Nephron (organoid): ENCODE measurements around the gene TGDS.
A peak's percentile ranks its signal among the peaks of the same experiment; 100 is the strongest.

Source experiments
- H3K27ac Mint-ChIP-seq, 3 experiments: 2 replicates each; pipeline ENCODE4 v1.8.0; 2020; ENCODE audit warnings: mixed read lengths in 3 of 3, mild to moderate bottlenecking in 2 of 3, moderate library complexity in 1 of 3
- H3K27me3 Mint-ChIP-seq: 2 replicates; pipeline ENCODE4 v1.8.0; 2021; ENCODE audit warnings: low read depth, mild to moderate bottlenecking, moderate library complexity, mixed read lengths
- H3K36me3 Mint-ChIP-seq: 2 replicates; pipeline ENCODE4 v1.8.0; 2020; ENCODE audit warnings: low read depth, mixed read lengths
- H3K4me1 Mint-ChIP-seq: 2 replicates; pipeline ENCODE4 v1.8.0; 2020; ENCODE audit warnings: mixed read lengths
- H3K4me3 Mint-ChIP-seq, 3 experiments: 2 replicates each; pipeline ENCODE4 v1.8.0; 2020; ENCODE audit warnings: mild to moderate bottlenecking in 3 of 3, mixed read lengths in 3 of 3, moderate library complexity in 2 of 3
- H3K9me3 Mint-ChIP-seq: 2 replicates; pipeline ENCODE4 v1.8.0; 2020; ENCODE audit warnings: mixed read lengths
- TF ChIP-seq, protein P1 (sequence below), 3 experiments: fragments of 200-600 bp; sonication (generic); IDR thresholded peaks; one replicate each; pipeline ENCODE4 v1.5.0; 2021; ENCODE audit warnings: antibody characterized with exemption in 3 of 3; ENCODE audit not compliant: unreplicated experiment in 3 of 3

The TGDS gene

DNA sequence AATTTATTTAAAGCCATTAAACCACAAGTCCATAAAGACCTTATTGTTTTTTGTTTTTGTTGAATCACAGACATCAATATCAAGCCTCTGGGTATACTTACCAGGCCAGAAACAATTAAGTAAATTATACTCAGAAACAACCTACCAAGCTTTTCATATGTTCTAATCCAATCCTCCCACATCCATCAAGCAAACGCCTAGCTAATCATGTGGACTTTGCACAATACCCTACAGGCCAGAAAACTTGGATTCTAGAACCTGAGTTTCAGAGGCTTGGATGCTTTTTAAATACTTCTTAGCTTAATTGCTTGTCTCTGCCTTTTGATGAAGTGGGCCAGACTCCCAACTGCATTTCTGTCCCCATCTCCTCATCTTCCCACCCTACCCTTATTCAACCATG lies 39.9 kb downstream of the TGDS start:
- Mint-ChIP-seq H3K27ac (no peak overlapping the region), H3K4me1 (no peaks in the 10 kb centered on the region), H3K4me3 (no peak overlapping the region), H3K36me3 (no peaks in the 10 kb centered on the region), H3K9me3 (no peaks in the 10 kb centered on the region), H3K27me3 (peaks cover 5% of the 10 kb centered on the region)
- TF ChIP-seq, protein P1, sequence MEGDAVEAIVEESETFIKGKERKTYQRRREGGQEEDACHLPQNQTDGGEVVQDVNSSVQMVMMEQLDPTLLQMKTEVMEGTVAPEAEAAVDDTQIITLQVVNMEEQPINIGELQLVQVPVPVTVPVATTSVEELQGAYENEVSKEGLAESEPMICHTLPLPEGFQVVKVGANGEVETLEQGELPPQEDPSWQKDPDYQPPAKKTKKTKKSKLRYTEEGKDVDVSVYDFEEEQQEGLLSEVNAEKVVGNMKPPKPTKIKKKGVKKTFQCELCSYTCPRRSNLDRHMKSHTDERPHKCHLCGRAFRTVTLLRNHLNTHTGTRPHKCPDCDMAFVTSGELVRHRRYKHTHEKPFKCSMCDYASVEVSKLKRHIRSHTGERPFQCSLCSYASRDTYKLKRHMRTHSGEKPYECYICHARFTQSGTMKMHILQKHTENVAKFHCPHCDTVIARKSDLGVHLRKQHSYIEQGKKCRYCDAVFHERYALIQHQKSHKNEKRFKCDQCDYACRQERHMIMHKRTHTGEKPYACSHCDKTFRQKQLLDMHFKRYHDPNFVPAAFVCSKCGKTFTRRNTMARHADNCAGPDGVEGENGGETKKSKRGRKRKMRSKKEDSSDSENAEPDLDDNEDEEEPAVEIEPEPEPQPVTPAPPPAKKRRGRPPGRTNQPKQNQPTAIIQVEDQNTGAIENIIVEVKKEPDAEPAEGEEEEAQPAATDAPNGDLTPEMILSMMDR (IDR thresholded peaks at IDR 0.05; ENCODE audit: unreplicated experiment in 3 of 3), result no peak

DNA sequence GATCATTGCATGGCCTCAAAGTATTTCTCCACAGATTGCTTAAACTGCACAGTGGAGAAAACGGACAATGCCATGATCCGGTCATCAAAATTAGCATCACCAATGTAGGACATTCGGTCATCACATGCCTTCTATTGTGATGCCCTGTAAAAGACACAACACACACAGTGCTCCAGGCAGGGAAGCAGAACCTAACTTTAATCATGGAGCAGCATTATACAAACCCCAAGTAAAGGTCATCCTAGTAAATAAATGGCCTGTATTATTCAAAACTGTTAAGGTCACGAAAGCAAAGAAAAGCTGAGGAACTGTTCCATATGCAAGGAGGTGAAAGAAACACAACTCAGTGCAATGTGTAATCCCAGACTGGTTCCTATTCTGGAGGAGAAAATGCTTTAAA lies 42.2 kb downstream of the TGDS start:
- Mint-ChIP-seq H3K9me3 (no peaks in the 10 kb centered on the region), H3K4me1 (peaks cover 5% of the 10 kb centered on the region), H3K36me3 (no peaks in the 10 kb centered on the region), H3K27ac (no peak overlapping the region), H3K27me3 (peaks cover 10% of the 10 kb centered on the region), H3K4me3 (no peak overlapping the region)
- TF ChIP-seq, protein P1 (IDR thresholded peaks at IDR 0.05; ENCODE audit: unreplicated experiment in 3 of 3), result no peak

DNA sequence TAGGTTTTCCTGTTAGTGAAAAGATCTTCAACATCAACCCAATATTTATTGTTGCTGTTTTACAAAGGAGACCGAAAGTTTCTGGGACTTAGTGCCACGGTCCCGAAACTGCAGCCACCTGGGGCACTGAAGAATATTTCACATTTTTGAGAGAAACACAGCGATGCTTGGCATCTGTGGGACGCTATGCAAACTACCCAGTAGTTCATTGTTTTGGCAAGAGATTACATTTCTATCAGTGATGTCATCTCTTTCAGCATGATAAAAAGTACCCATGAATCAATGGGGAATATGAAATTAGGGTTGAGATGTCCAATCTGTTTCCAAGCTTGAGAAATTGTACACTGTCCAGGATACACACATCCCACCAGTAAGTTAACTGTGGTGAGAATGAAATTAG lies 43.9 kb downstream of the TGDS start:
- Mint-ChIP-seq H3K9me3 (no peaks in the 10 kb centered on the region), H3K4me3 (no peak overlapping the region), H3K36me3 (no peaks in the 10 kb centered on the region), H3K4me1 (peaks cover 5% of the 10 kb centered on the region), H3K27me3 (peaks cover 10% of the 10 kb centered on the region), H3K27ac (no peak overlapping the region)
- TF ChIP-seq, protein P1 (IDR thresholded peaks at IDR 0.05; ENCODE audit: unreplicated experiment in 3 of 3), result no peak

DNA sequence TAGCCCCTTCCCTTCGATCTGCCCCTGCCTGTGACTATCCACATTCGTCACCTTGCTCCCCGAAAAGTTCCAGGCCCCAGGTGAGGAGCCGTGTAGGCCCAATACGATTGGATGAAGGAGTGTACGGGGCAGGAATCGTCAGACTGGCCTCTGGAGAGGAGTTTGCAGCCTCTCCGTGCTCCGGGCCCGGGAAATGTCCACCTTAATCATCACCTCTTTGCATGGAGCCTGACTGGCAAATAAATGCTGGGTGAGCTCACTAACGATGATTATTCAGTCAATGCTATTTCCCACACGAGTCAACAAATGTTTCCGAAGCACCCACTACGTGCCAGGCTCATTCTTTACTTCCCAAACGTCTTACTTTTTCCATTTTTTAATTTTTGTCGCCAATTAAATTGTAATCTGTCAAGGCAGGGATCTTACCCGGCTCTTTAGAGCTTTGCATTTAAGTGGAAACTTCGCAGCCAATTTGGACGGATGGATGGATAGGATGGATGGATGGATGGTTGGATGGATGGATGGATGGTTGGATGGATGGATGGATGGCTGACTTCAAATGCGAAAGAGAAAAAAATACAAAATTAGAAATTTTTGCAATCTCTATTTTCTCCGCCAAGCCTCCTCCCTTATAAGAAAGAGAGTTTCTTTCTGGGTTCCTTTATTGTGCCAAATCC lies 45.8 kb downstream of the TGDS start:
- TF ChIP-seq, protein P1 (IDR thresholded peaks at IDR 0.05; ENCODE audit: unreplicated experiment in 3 of 3), result no peak

DNA sequence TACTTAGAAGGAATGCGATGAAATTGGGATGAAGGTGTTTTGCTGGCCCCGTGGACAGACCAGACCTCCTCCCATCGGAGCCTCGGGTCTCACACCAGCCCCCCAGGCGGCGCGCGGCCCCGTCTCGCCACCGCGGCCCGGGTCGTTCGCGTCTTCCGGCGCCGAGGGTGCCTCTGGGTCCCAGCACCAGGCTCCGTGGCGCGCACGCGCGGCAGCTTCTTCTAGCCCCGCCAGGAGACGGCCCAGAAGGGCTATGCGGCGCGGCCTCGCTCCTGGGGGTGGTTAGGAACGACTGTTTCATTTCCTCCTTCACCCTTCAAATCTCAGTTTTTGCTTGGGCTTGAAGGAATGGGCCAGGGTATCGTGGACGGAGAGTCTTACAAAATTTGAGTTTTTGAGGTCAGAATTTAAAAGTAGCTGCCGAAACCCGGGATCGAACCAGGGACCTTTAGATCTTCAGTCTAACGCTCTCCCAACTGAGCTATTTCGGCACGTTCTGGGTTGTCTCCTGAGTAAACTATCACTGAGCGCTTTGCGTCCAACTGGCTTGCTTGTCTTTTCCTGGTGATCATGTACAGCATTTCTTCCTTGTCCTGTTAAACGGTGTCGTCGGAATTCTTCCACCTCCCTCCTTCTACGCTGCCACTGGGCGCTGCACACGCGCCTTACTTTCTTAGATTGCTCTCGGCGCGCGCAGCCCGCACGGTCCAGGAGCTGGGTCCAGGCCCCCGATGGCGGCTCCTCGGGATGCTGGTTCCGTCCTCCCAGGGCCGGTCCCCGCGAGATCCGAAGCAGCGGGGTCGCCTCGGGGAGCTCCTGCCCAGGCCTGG lies 46.5 kb downstream of the TGDS start:
- peaks cover 5% of the 10 kb centered on the region for H3K4me1 Mint-ChIP-seq

More for the DNA sequence above, 45.8 kb downstream of the TGDS start:
- Mint-ChIP-seq H3K4me3 (peak overlapping the region; percentile 85 to 91 (median 86)), H3K27ac (peak overlapping the region; percentile 93 to 96 (median 95)), H3K36me3 (no peaks in the 10 kb centered on the region), H3K27me3 (peaks cover 10% of the 10 kb centered on the region), H3K4me1 (peaks cover 5% of the 10 kb centered on the region), H3K9me3 (no peaks in the 10 kb centered on the region)

More for the DNA sequence above, 46.5 kb downstream of the TGDS start:
- H3K4me3 Mint-ChIP-seq, result peak overlapping the region; percentile 85 to 91 (median 86)
- peak overlapping the region; percentile 93 to 96 (median 95) for H3K27ac Mint-ChIP-seq
- H3K9me3 Mint-ChIP-seq, result no peaks in the 10 kb centered on the region
- H3K27me3 Mint-ChIP-seq, result peaks cover 10% of the 10 kb centered on the region
- TF ChIP-seq, protein P1 (IDR thresholded peaks at IDR 0.05; ENCODE audit: unreplicated experiment in 3 of 3), result peak in 1 of 3 experiments; percentile 9
- H3K36me3 Mint-ChIP-seq, result no peaks in the 10 kb centered on the region
